Measurements from ENCODE around the gene MCM3AP.

MCM3AP gene

GRCh38 chr21:46215436-46216131 is 69.8 kb downstream of the MCM3AP start:
- DNase-seq = no peak

- DNase-seq = no peak
Measured at GRCh38 chr21:46214478-46215340, 70.7 kb downstream of the MCM3AP start.

GRCh38 chr21:46213620-46214286 is 71.7 kb downstream of the MCM3AP start:
- DNase-seq = no peak

- no peak for DNase-seq
Measured at GRCh38 chr21:46212721-46213484, 72.5 kb downstream of the MCM3AP start.

- DNase-seq = no peak
Measured at GRCh38 chr21:46211786-46212720, 73.4 kb downstream of the MCM3AP start.

- DNase-seq = no peak
Measured at GRCh38 chr21:46211376-46211775, 74.0 kb downstream of the MCM3AP start.

- DNase-seq = no peak
Measured at GRCh38 chr21:46210378-46211136, 74.9 kb downstream of the MCM3AP start.

- no peak for DNase-seq
Measured at GRCh38 chr21:46208761-46209721, 76.4 kb downstream of the MCM3AP start.

- no peak for DNase-seq
Measured at GRCh38 chr21:46207920-46208591, 77.4 kb downstream of the MCM3AP start.

- no peak for DNase-seq
Measured at GRCh38 chr21:46207006-46207919, 78.1 kb downstream of the MCM3AP start.

- no peak for DNase-seq
Measured at GRCh38 chr21:46206163-46207005, 79.0 kb downstream of the MCM3AP start.

- no peak for DNase-seq
Measured at GRCh38 chr21:46205766-46206162, 79.6 kb downstream of the MCM3AP start.

GRCh38 chr21:46205166-46205565 is 80.2 kb downstream of the MCM3AP start:
- no peak for DNase-seq

- no peak for DNase-seq
Measured at GRCh38 chr21:46203203-46203600, 82.2 kb downstream of the MCM3AP start.

GRCh38 chr21:46202592-46203202 is 82.7 kb downstream of the MCM3AP start:
- no peak for DNase-seq
